ENCODE data around the gene FDX2. TPM values are rescaled to one million over a fixed set of nuclear protein-coding genes. Genes with fewer than 3 reads are reported as not detected.

FDX2 gene
- total RNA-seq, 1 experiment from 2014 or later, result 30.3 TPM

DNA sequence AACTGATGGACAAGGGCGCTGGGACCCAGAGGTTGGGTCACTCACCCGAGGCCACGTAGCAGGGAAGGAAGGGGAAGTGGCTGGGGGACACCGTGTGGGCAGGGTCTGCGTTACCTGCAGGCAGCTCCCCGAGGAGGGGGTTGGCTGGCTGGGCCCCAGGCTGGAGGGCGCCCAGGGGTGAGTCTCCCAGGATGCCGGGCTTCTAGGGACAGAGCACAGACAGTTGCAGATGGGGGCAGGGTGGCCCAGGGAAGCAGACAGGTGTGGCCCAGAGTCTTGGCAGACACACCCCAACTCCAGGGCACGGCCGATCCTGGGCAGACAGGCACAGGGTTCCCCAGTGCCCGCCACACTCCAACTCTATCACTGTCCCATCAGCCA lies 5.6 kb upstream of the FDX2 start:
- DNase-seq, result no peak
- H3K4me1 ChIP-seq, result peaks cover 2% of the 10 kb centered on the region; the same call in 1 of the 2 replicates
- H3K9me3 Mint-ChIP-seq (ENCODE audit: unreplicated experiment), result no peaks in the 10 kb centered on the region
- no peaks in the 10 kb centered on the region for H3K9me3 ChIP-seq
- no peaks in the 10 kb centered on the region for H3K27me3 Mint-ChIP-seq (ENCODE audit: insufficient read depth, unreplicated experiment)
- intact Hi-C loops (cut with micrococcal nuclease; ENCODE audit: unreplicated experiment), result no loop called here
- H3K27ac Mint-ChIP-seq (ENCODE audit: unreplicated experiment), result no peak overlapping the region
- H3K36me3 ChIP-seq (ENCODE audit: control insufficient read depth, insufficient read depth, low read length), result no peaks in the 10 kb centered on the region; the same call in none of the 2 replicates
- H3K4me1 Mint-ChIP-seq (ENCODE audit: low read depth, unreplicated experiment), result no peaks in the 10 kb centered on the region
- POLR2A ChIA-PET, result no interaction called here
- CTCF ChIA-PET, result no interaction called here
- no peak overlapping the region for H3K4me3 ChIP-seq (ENCODE audit: low read depth, low read length)
- TF ChIP-seq, protein P1, sequence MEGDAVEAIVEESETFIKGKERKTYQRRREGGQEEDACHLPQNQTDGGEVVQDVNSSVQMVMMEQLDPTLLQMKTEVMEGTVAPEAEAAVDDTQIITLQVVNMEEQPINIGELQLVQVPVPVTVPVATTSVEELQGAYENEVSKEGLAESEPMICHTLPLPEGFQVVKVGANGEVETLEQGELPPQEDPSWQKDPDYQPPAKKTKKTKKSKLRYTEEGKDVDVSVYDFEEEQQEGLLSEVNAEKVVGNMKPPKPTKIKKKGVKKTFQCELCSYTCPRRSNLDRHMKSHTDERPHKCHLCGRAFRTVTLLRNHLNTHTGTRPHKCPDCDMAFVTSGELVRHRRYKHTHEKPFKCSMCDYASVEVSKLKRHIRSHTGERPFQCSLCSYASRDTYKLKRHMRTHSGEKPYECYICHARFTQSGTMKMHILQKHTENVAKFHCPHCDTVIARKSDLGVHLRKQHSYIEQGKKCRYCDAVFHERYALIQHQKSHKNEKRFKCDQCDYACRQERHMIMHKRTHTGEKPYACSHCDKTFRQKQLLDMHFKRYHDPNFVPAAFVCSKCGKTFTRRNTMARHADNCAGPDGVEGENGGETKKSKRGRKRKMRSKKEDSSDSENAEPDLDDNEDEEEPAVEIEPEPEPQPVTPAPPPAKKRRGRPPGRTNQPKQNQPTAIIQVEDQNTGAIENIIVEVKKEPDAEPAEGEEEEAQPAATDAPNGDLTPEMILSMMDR (IDR thresholded peaks at IDR 0.05; ENCODE audit: insufficient read depth in 1 of 2, low read depth in 1 of 2, low read length in 1 of 2, severe bottlenecking in 1 of 2, unreplicated experiment in 1 of 2), result no peak
- BruUV-seq (replicated peaks), result no TSS peak
- H3K36me3 Mint-ChIP-seq (ENCODE audit: insufficient read depth, unreplicated experiment), result peaks cover 69% of the 10 kb centered on the region
- H3K4me3 Mint-ChIP-seq (ENCODE audit: unreplicated experiment), result no peak overlapping the region
- H3K27me3 ChIP-seq (replicated peaks; ENCODE audit: control insufficient read depth, insufficient read depth, low read length), result no peaks in the 10 kb centered on the region

DNA sequence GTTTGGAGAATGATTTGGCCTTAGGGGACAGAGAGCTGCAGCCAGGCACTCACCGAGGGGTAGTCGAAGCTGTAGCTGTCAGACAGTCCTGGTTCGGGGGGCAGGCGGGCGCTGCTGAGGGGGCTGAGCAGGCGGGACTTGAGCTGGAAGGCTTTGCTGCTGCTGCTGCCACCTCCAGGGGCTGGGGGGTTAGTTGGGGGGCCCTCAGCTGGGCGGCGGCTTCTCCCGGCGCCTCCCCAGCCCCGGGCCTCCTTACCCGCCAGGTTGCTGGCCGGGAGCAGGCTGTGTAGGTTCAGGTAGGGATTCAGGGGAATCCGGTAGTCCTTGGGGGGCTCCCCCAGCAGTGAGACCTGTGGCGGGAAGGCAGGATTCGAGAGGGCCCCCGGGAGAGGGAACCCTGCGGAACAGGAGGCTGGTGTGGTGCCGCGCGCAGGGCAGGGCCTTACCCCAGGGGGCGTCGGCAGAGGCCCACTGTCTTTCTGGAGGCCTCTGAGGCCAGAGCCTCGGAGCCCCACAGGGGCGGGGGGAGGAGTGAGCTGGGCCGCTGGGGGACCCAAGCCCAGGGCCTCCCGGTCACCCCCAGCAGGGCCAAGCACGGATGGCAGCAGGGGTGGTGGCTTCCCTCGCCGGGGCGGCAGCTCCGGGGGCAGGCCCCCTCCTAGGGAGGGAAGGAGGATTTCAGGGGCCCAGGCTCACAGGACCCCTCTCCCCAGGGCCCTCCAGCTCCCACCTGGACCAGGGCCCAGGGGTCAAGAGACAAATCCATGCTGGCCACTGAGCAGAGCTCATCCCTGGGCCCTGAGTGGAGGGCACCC lies 5.0 kb upstream of the FDX2 start:
- peaks cover 69% of the 10 kb centered on the region for H3K36me3 Mint-ChIP-seq (ENCODE audit: insufficient read depth, unreplicated experiment)
- no TSS peak for BruUV-seq (replicated peaks)
- no peaks in the 10 kb centered on the region for H3K27me3 ChIP-seq (replicated peaks; ENCODE audit: control insufficient read depth, insufficient read depth, low read length)
- TF ChIP-seq, protein P1 (IDR thresholded peaks at IDR 0.05; ENCODE audit: insufficient read depth in 1 of 2, low read depth in 1 of 2, low read length in 1 of 2, severe bottlenecking in 1 of 2, unreplicated experiment in 1 of 2), result no peak
- H3K4me3 ChIP-seq (ENCODE audit: low read depth, low read length), result no peak overlapping the region
- intact Hi-C loops (cut with micrococcal nuclease; ENCODE audit: unreplicated experiment), result no loop called here
- no peak for DNase-seq
- H3K4me1 ChIP-seq, result peaks cover 8% of the 10 kb centered on the region; the same call in 1 of the 2 replicates
- H3K9me3 Mint-ChIP-seq (ENCODE audit: unreplicated experiment), result no peaks in the 10 kb centered on the region
- peaks cover 5% of the 10 kb centered on the region for H3K4me1 Mint-ChIP-seq (ENCODE audit: low read depth, unreplicated experiment)
- no peak overlapping the region for H3K4me3 Mint-ChIP-seq (ENCODE audit: unreplicated experiment)
- no peaks in the 10 kb centered on the region for H3K9me3 ChIP-seq
- no peaks in the 10 kb centered on the region; the same call in none of the 2 replicates for H3K36me3 ChIP-seq (ENCODE audit: control insufficient read depth, insufficient read depth, low read length)
- POLR2A ChIA-PET, result no interaction called here
- CTCF ChIA-PET, result interaction anchor here (1.2 kb wide), 1 partner anchor 62 kb away, joined by 4 read pairs; no protein-coding TSS in a partner anchor
- H3K27me3 Mint-ChIP-seq (ENCODE audit: insufficient read depth, unreplicated experiment), result no peaks in the 10 kb centered on the region
- H3K27ac Mint-ChIP-seq (ENCODE audit: unreplicated experiment), result no peak overlapping the region

DNA sequence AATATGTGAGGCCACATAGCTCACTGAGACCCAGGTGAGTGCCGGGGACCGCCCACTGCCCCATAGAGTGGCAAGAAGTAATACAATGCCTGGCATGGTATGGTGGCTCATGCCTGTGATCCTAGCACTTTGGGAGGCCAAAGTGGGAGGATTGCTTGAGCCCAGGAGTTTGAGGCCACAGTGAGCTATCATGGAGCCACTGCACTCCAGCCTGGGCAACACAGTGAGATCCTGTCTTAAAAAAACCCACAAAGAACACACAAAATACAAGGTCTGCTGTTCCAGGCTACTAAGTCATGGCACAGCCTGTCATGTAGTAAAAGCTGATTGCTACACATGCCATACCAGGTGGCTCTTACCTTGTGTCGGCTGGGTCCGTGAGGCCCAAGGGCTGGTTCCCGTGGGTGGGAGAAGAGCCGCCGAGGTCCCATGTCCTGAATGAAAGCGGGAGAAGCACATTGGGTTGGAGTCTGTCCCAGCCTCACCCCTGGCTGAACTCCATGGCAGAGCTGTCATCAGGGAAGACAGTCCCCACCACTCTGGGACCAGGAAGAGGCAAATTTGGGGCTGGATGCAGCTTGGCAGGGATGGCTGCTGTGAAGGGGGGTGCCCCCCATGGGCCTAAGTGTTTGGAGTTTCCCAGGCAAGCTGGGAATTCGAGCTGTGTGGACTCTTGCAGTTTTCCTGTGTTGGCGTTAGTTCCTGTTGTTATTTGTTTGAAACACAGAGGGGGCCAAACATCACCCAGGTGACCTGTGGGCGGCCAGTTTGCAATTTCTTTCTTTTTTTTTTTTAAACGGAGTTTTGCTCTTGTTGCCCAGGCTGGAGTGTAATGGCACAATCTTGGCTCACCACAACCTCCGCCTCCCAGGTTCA lies 3.2 kb upstream of the FDX2 start:
- no peak overlapping the region for H3K4me3 Mint-ChIP-seq (ENCODE audit: unreplicated experiment)
- H3K4me1 Mint-ChIP-seq (ENCODE audit: low read depth, unreplicated experiment), result peaks cover 17% of the 10 kb centered on the region
- no peak for DNase-seq
- BruUV-seq (replicated peaks), result no TSS peak
- POLR2A ChIA-PET, result interaction anchor here (0.6 kb wide), 1 partner anchor 39 kb away, joined by 3 read pairs; no protein-coding TSS in a partner anchor
- H3K4me3 ChIP-seq (ENCODE audit: low read depth, low read length), result no peak overlapping the region
- CTCF ChIA-PET, result interaction anchor here (0.6 kb wide), 1 partner anchor 99 kb away, joined by 3 read pairs; no protein-coding TSS in a partner anchor
- no peaks in the 10 kb centered on the region for H3K9me3 ChIP-seq
- H3K4me1 ChIP-seq, result peaks cover 12% of the 10 kb centered on the region; the same call in 1 of the 2 replicates
- no peak overlapping the region for H3K27ac Mint-ChIP-seq (ENCODE audit: unreplicated experiment)
- peaks cover 64% of the 10 kb centered on the region for H3K36me3 Mint-ChIP-seq (ENCODE audit: insufficient read depth, unreplicated experiment)
- H3K27me3 ChIP-seq (replicated peaks; ENCODE audit: control insufficient read depth, insufficient read depth, low read length), result no peaks in the 10 kb centered on the region
- intact Hi-C loops (cut with micrococcal nuclease; ENCODE audit: unreplicated experiment), result no loop called here
- TF ChIP-seq, protein P1 (IDR thresholded peaks at IDR 0.05; ENCODE audit: insufficient read depth in 1 of 2, low read depth in 1 of 2, low read length in 1 of 2, severe bottlenecking in 1 of 2, unreplicated experiment in 1 of 2), result no peak
- H3K36me3 ChIP-seq (ENCODE audit: control insufficient read depth, insufficient read depth, low read length), result no peaks in the 10 kb centered on the region; the same call in none of the 2 replicates
- H3K9me3 Mint-ChIP-seq (ENCODE audit: unreplicated experiment), result no peaks in the 10 kb centered on the region
- no peaks in the 10 kb centered on the region for H3K27me3 Mint-ChIP-seq (ENCODE audit: insufficient read depth, unreplicated experiment)

Data from Caco-2 (cell line).